GM12878 (cell line): ENCODE results near the gene FAM3B. TPM values are rescaled to one million over a fixed set of nuclear protein-coding genes. Genes with fewer than 3 reads are reported as not detected.

ENCODE experiments used
- CUX1 ChIP-seq: IDR thresholded peaks from 2 replicates; pipeline ENCODE4 v1.6.1; 2012; ENCODE audit warnings: improper control_type of control experiment, low read depth, low read length; ENCODE audit not compliant: insufficient replicate concordance
- DPF2 ChIP-seq: fragments of 450-650 bp; IDR thresholded peaks from 2 replicates; pipeline ENCODE4 v1.6.1; 2017; ENCODE audit warnings: mild to moderate bottlenecking
- IKZF1 ChIP-seq: fragments of 450-650 bp; conservative IDR thresholded peaks from 2 replicates; pipeline ENCODE4 v1.6.1; 2017; ENCODE audit warnings: antibody characterized with exemption, mild to moderate bottlenecking
- MLLT1 ChIP-seq: fragments of 450-650 bp; IDR thresholded peaks from 2 replicates; pipeline ENCODE4 v1.6.1; 2016; ENCODE audit warnings: mild to moderate bottlenecking
- MYC ChIP-seq: IDR thresholded peaks from 2 replicates; pipeline ENCODE4 v1.6.1; 2011; ENCODE audit warnings: mild to moderate bottlenecking, low read length, moderate library complexity, inconsistent platforms; ENCODE audit not compliant: insufficient read depth, insufficient replicate concordance, insufficient read length, severe bottlenecking
- NRF1 ChIP-seq: conservative IDR thresholded peaks from 2 replicates; pipeline ENCODE4 v1.6.1; 2011; ENCODE audit warnings: mild to moderate bottlenecking, low read depth, low read length, improper control_type of control experiment
- PAX5 ChIP-seq: IDR thresholded peaks from 2 replicates; pipeline ENCODE4 v1.6.1; 2011; ENCODE audit warnings: low read depth, low read length, borderline replicate concordance
- POLR2A ChIP-seq: IDR thresholded peaks from 2 replicates; pipeline ENCODE4 v1.6.1; 2011; ENCODE audit warnings: low read depth, mild to moderate bottlenecking, low read length
- POLR2AphosphoS5 ChIP-seq: IDR thresholded peaks from 2 replicates; pipeline ENCODE4 v1.6.1; 2011; ENCODE audit warnings: mild to moderate bottlenecking, low read length, inconsistent platforms
- RELA ChIP-seq: fragments of 450-650 bp; IDR thresholded peaks from 2 replicates; pipeline ENCODE4 v1.8.0; 2014; ENCODE audit warnings: borderline replicate concordance; ENCODE audit not compliant: partially characterized antibody
- TAF1 ChIP-seq: IDR thresholded peaks from 2 replicates; pipeline ENCODE4 v1.6.1; 2011; ENCODE audit warnings: mild to moderate bottlenecking, low read depth, low read length, borderline replicate concordance
- TCF12 ChIP-seq: IDR thresholded peaks from 2 replicates; pipeline ENCODE4 v1.6.1; 2011; ENCODE audit warnings: low read depth, mild to moderate bottlenecking, low read length
- ZBTB4 ChIP-seq: fragments of 450-650 bp; formaldehyde crosslinking; IDR thresholded peaks from 2 replicates; pipeline ENCODE4 v1.4.0; 2022; ENCODE audit warnings: mild to moderate bottlenecking, moderate library complexity
- ZNF687 ChIP-seq: fragments of 450-650 bp; IDR thresholded peaks from 2 replicates; pipeline ENCODE4 v1.6.1; 2017; ENCODE audit warnings: mild to moderate bottlenecking, moderate library complexity
- polyA plus RNA-seq, 11 experiments: library from polyadenylated mRNA; depleted of rRNA in 4 of 11; unstranded in 6 of 11; stranded (reverse) in 5 of 11; fragments of >200 nt; fragmentation: Nextera tagmentation in 4 of 11; fragmentation: Illumina TruSeq in 1 of 11; extraction: Ambion mirVana in 4 of 11; extraction: Trizol in 1 of 11; gene quantifications; 1 replicate in 1 of 11; 2 replicates in 10 of 11; pipeline versions ENCODE4 v1.2.1 to v1.2.3, GENCODE V29; 2011 to 2016; ENCODE audit warnings: inconsistent platforms in 2 of 11, missing spikeins in 2 of 11, low read depth in 1 of 11
- total RNA-seq, 4 experiments: library from RNA; depleted of rRNA in 3 of 4; stranded (reverse); fragments of >200 nt in 3 of 4; fragmentation: Illumina TruSeq in 1 of 4; extraction: Trizol in 1 of 4; gene quantifications; 2 replicates each; pipeline versions ENCODE4 v1.2.1 to v1.2.3, GENCODE V29; 2013 to 2021

The FAM3B gene
- total and polyA plus RNA-seq, 10 of the 15 experiments (the other 5 are each of a cell fraction or from before 2014, with no cell fraction given) = 0.12 TPM; not detected in 9

- TF ChIP-seq ZBTB4 (CRISPR knock-in tag) (no peak), POLR2AphosphoS5 (peak; percentile 77), IKZF1 (peak; percentile 78), CUX1 (peak; percentile 49), RELA (peak; percentile 54), POLR2A (peak; percentile 70), ZNF687 (peak; percentile 37; the same call in 1 of the 2 replicates), TCF12 (peak; percentile 76), DPF2 (peak; percentile 82), NRF1 (0 out of 2 replicates have a peak, but pooled peaks have one; percentile 30), MLLT1 (peak; percentile 47; the same call in 1 of the 2 replicates), TAF1 (peak; percentile 20; the same call in 1 of the 2 replicates), PAX5 (peak; percentile 46; the same call in 1 of the 2 replicates), MYC (no peak)
Observed at GRCh38 chr21:41369105-41369919, 52.7 kb downstream of the FAM3B start (continued).
